Mesodermal cell (in vitro differentiated cells): Measurements from ENCODE around the gene CHST1.

Experiments used
- H3K27ac ChIP-seq: 2 replicates; pipeline ENCODE4 v1.7.0; 2013; ENCODE audit warnings: mild to moderate bottlenecking, low read depth, low read length, moderate library complexity; ENCODE audit not compliant: severe bottlenecking
- H3K36me3 ChIP-seq: 2 replicates; pipeline ENCODE4 v1.7.1; 2013; ENCODE audit warnings: mild to moderate bottlenecking, low read length, moderate library complexity; ENCODE audit not compliant: control insufficient read depth, insufficient read depth
- H3K4me1 ChIP-seq: one replicate; pipeline ENCODE4 v1.7.1; 2013; ENCODE audit warnings: mild to moderate bottlenecking, low read length; ENCODE audit not compliant: insufficient read depth, control insufficient read depth, poor library complexity, severe bottlenecking
- H3K4me3 ChIP-seq: 2 replicates; pipeline ENCODE4 v1.7.0; 2013; ENCODE audit warnings: low read length, control low read depth, mild to moderate bottlenecking; ENCODE audit not compliant: insufficient read depth, poor library complexity, severe bottlenecking; ENCODE audit errors: extremely low read depth
- H3K9me3 ChIP-seq: 2 replicates; pipeline ENCODE4 v1.7.1; 2013; ENCODE audit warnings: mild to moderate bottlenecking, low read length, moderate library complexity; ENCODE audit not compliant: control insufficient read depth
- WGBS, 2 experiments: methylation state at CpG; one replicate each; pipeline ENCODE4 v1.1.5; 2013; ENCODE audit warnings: missing lambda C conversion rate in 2 of 2; ENCODE audit not compliant: insufficient coverage in 2 of 2; 5-methylcytosine and 5-hydroxymethylcytosine counted together

CHST1 gene

GRCh38 chr11:45614196-45614828, 51.1 kb downstream of the CHST1 start:
- H3K9me3 ChIP-seq = no peaks in the 10 kb centered on the region
- WGBS, 2 experiments = 79 to 88% methylated on average over 4 to 5 of the region's 6 CpGs

GRCh38 chr11:45610627-45611026, 54.8 kb downstream of the CHST1 start:
- 93 to 94% methylated on average over 2 of the region's 3 CpGs for WGBS, 2 experiments
- H3K4me3 ChIP-seq = no peak overlapping the region
- H3K9me3 ChIP-seq = no peaks in the 10 kb centered on the region
- H3K4me1 ChIP-seq = no peaks in the 10 kb centered on the region
- no peak overlapping the region for H3K27ac ChIP-seq
- no peaks in the 10 kb centered on the region for H3K36me3 ChIP-seq

More at GRCh38 chr11:45614196-45614828, 51.1 kb downstream of the CHST1 start:
- Histone ChIP-seq H3K36me3 (no peaks in the 10 kb centered on the region), H3K27ac (no peak overlapping the region), H3K4me3 (no peak overlapping the region), H3K4me1 (no peaks in the 10 kb centered on the region)

- 0 to 36% methylated on average over 1 to 2 of the region's 2 CpGs for WGBS, 2 experiments
- Histone ChIP-seq H3K36me3 (no peaks in the 10 kb centered on the region), H3K4me3 (no peak overlapping the region), H3K4me1 (no peaks in the 10 kb centered on the region), H3K9me3 (no peaks in the 10 kb centered on the region), H3K27ac (no peak overlapping the region)
Observed at GRCh38 chr11:45609902-45610301, 55.5 kb downstream of the CHST1 start.

- Histone ChIP-seq H3K36me3 (no peaks in the 10 kb centered on the region), H3K9me3 (no peaks in the 10 kb centered on the region), H3K4me3 (no peak overlapping the region), H3K27ac (no peak overlapping the region), H3K4me1 (no peaks in the 10 kb centered on the region)
- 89 to 90% methylated on average over 2 of the region's 3 CpGs for WGBS, 2 experiments
Observed at GRCh38 chr11:45609337-45609736, 56.1 kb downstream of the CHST1 start.

DNA sequence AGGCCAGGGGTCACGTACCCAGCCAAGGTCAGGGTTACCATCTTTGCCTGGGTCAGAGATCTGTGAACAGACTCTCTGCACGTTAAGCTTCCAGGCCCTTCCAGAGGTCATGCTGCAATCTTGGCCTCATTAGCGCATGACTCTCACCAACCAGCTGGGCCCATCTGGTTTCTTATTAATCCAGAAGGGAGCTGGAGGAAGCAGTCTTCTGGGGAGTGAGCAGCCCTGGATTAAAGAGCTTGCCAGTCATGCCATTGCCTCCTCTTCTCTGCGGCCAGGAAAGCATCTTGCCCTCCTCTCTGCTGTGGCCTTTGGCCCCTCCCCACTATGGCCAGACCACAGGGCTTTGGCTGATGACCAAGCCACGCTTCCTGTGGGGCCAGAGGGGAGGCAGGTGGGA, 57.4 kb downstream of the CHST1 start:
- no peaks in the 10 kb centered on the region for H3K4me1 ChIP-seq
- no peaks in the 10 kb centered on the region for H3K9me3 ChIP-seq
- no peak overlapping the region for H3K27ac ChIP-seq
- 92 to 93% methylated on average over 4 of the region's 5 CpGs for WGBS, 2 experiments
- no peak overlapping the region for H3K4me3 ChIP-seq
- no peaks in the 10 kb centered on the region for H3K36me3 ChIP-seq

DNA sequence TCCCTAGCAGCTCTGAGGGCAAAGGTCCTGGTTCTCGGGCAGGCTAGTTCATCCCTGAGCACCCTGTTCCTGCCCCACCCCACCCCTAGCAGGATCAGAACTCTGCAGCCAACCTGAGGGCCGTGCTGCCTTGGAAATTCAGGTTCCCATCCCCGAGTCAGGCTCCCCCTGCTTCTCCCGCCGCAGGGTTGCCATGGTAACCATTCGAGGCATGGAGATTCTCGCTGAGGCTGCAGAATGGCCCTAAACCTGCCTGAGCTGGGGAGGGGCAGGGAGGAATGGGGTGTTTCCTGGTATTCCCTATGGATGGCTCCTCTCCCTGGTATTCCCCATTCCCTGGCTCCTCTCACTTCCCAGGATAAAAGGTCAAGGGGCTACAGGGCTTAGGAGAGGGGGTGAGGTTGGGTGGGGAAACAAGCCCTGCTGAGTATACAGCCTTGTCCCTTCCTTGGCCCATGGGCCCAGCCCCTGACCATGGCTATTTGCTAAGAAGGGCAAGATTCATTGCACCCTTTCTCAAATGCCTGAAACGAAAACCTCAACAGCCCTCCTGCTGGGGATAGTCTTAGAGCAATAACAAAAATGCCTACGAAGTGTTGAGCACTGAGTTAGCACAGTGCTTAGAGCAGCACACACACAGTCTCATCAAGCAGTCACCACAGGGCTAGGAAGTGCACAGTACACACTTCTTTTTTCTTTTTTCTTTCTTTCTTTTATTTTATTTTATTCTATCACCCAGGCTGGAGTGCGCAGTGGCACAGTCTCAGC, 58.7 kb downstream of the CHST1 start:
- no peaks in the 10 kb centered on the region for H3K36me3 ChIP-seq
- no peaks in the 10 kb centered on the region for H3K4me1 ChIP-seq
- no peaks in the 10 kb centered on the region for H3K9me3 ChIP-seq
- H3K4me3 ChIP-seq = no peak overlapping the region
- 22 to 34% methylated on average over 4 to 8 of the region's 10 CpGs for WGBS, 2 experiments
- H3K27ac ChIP-seq = no peak overlapping the region

DNA sequence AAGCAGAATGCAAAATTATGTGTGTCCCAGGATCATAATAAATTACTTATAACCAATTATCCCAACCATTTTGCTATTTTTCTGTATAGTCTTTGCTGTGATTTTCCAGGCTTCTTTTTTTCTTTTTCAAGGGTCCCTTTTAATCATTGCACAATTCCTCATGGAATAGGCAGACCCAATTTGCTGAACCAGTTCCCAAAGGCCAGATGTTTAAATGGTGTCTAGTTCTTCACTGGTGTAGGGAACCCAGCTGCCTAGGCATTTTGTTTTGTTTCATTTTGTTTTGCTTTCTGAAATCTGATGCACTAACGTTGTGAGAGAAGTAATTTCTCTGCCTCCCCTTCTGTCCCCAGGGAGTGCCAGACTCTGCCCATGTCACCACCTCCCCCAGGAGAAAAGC, 60.4 kb downstream of the CHST1 start:
- Histone ChIP-seq H3K9me3 (no peaks in the 10 kb centered on the region), H3K4me1 (no peaks in the 10 kb centered on the region)
- 60% methylated on average over 1 of the region's 1 CpG; no CpG with 5 or more reads in 1 of the 2 experiments for WGBS, 2 experiments

GRCh38 chr11:45603946-45604682, 61.3 kb downstream of the CHST1 start:
- Histone ChIP-seq H3K4me3 (no peak overlapping the region), H3K27ac (no peak overlapping the region), H3K9me3 (no peaks in the 10 kb centered on the region), H3K4me1 (peaks cover 3% of the 10 kb centered on the region), H3K36me3 (no peaks in the 10 kb centered on the region)
- 62 to 85% methylated on average over 5 to 10 of the region's 11 CpGs for WGBS, 2 experiments

More for the DNA sequence above, 60.4 kb downstream of the CHST1 start:
- no peak overlapping the region for H3K27ac ChIP-seq
- H3K36me3 ChIP-seq = no peaks in the 10 kb centered on the region
- H3K4me3 ChIP-seq = no peak overlapping the region

DNA sequence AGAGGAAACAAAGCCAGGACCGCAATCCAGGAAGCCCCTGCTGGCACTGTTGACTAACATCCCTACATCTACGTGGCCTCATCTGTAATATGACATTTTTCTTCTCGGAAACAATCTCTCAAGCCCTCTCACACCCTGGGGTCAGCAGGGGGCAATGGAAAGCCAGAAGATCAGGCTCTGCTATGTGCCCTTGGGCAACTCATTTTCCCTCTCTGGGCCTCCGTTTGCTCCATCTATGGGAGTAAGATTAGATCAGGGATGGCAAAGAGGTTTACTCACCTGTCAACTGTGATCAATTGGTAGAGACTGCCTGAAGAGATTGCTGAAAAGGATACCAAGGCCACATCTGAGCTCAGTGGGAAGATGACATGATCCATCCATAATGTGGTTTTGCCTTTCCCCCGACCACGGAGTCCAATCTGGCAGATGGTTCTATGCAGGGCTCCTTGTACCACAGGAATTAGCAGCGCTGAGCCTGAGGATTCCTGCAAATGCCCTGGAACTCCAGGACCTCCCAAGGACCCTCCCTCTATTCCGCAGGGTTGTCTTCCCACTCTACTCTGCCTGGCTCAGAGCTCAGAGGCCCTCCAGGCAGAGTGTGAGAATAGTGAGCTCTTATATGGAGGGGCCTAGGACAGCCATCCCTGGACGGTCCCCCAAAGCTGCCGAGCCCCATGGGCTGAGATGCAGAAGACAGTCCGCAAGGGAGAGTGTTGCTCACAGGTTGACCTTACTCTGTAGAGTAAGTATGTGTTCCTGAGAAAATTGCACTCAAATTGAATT, 66.1 kb downstream of the CHST1 start:
- peaks cover 3% of the 10 kb centered on the region for H3K4me1 ChIP-seq
- H3K36me3 ChIP-seq = no peaks in the 10 kb centered on the region
- H3K27ac ChIP-seq = no peak overlapping the region
- no peaks in the 10 kb centered on the region for H3K9me3 ChIP-seq
- H3K4me3 ChIP-seq = no peak overlapping the region
- 73 to 89% methylated on average over 3 to 8 of the region's 11 CpGs for WGBS, 2 experiments
